Pancreas (tissue), 10 donors: ENCODE results near the gene SKAP1. TPM values are rescaled to one million over a fixed set of nuclear protein-coding genes. Genes with fewer than 3 reads are reported as not detected.

Experiments used
- ATAC-seq, 4 donors: fragments of 200-7000 bp; cut with Tn5 transposase; one replicate each; pipeline versions ENCODE4 v1.8.0 to v1.9.1; 2020; ENCODE audit warnings: mild to moderate bottlenecking in 4 of 4, moderate library complexity in 4 of 4
- DNase-seq, 6 donors: peaks; one replicate each; pipeline ENCODE4 v3.0.0-alpha.2; 2020
- FAIRE-seq: peaks from 2 replicates; lab custom pipeline; 2012; peaks lifted over from hg19 to GRCh38; lab: Jason Lieb, UNC
- H3K27ac ChIP-seq, 4 donors: fragments of 200-600 bp; sonication (generic); 1 replicate in 3 of 4; 2 replicates in 1 of 4; pipeline versions ENCODE4 v1.5.0 to v1.8.0; 2020
- H3K27me3 ChIP-seq, 4 donors: fragments of 200-600 bp; one replicate each; pipeline ENCODE4 v1.8.0; 2021
- H3K36me3 ChIP-seq, 3 donors: fragments of 200-600 bp; sonication (generic) in 1 of 3; one replicate each; pipeline versions ENCODE4 v1.5.0 to v1.8.0; 2020 to 2021
- H3K4me1 ChIP-seq, 3 donors: fragments of 200-600 bp; one replicate each; pipeline ENCODE4 v1.8.0; 2021
- H3K4me3 ChIP-seq, 4 donors: fragments of 200-600 bp; sonication (generic) in 2 of 4; one replicate each; pipeline versions ENCODE4 v1.5.0 to v1.8.0; 2020 to 2021
- H3K9me3 ChIP-seq, 4 donors: fragments of 200-600 bp; one replicate each; pipeline ENCODE4 v1.8.0; 2021
- WGBS, 2 donors: extraction: QIAGEN DNeasy Blood & Tissue Kit; methylation state at CpG; one replicate each; pipeline ENCODE4 v1.1.7; 2013; 5-methylcytosine and 5-hydroxymethylcytosine counted together
- intact Hi-C, 3 donors: fragments of 100-400 bp; cut with DNase I; formaldehyde crosslinking; loops; one replicate each; pipeline versions ENCODE4 v1.11.1 to v1.14.2; 2022
- polyA plus RNA-seq, 2 donors: library from polyadenylated mRNA; stranded (reverse); fragments of 200-250 nt; gene quantifications; one replicate each; pipeline ENCODE4 v1.2.3, GENCODE V29; 2013
- total RNA-seq, 6 donors: library from RNA; stranded (reverse); fragmentation: NEBNext Ultra II Directional in 4 of 6; extraction: Animal tissue kit (Norgen Biotek cat#: 25700) in 4 of 6; gene quantifications; one replicate each; pipeline versions ENCODE4 v1.2.1 to v1.2.4, GENCODE V29; 2021 to 2023
- TF ChIP-seq, protein P1 (sequence below), 4 donors: fragments of 200-600 bp; sonication (generic) in 3 of 4; IDR thresholded peaks; one replicate each; pipeline versions ENCODE4 v1.5.0 to v1.8.0; 2021; ENCODE audit warnings: antibody characterized with exemption in 4 of 4
- donor health status: healthy with polysubstance abuse.
- donor health status: DM: no; HTN: no; CAD: no; lungs with moderate emphysema.
- donor health status: DM: no; HTN: no; CAD: no.
- donor health status: control.
- donor health status: control.
- donor health status: Bipolar disorder and iron deficiency.
- donor health status: DM: yes; HTN: yes; CAD: no.
- donor health status: DM: no; HTN: no; CAD: no.
- donor health status: DM: no; HTN: no; CAD: no.
- donor health status: DM: yes; HTN: yes; CAD: no.

The SKAP1 gene
- total and polyA plus RNA-seq, 8 donors, result 0.92 to 5.2 (median 3.0) TPM

DNA sequence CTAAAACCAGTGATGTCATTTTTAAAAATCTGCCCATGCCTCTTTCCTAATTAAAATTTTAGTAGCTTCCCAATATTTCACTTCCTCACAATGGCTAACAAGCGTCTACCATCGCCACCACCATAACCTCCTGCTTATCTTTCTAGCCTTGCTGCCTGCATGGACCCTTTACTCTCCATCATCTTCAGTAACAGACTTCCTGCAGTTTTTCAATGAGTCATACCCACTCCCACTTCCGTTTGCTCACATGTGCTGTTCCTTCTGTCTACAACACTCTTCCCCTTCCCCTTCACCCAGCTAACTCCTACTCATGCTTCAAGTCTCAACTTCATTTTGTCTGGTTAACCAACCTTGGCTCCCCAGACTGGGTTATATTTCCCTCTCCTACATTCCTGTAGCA lies 12.8 kb upstream of the SKAP1 start:
- Histone ChIP-seq H3K27ac (no peak overlapping the region), H3K4me1 (no peaks in the 10 kb centered on the region), H3K9me3 (no peaks in the 10 kb centered on the region), H3K4me3 (no peak overlapping the region), H3K27me3 (no peaks in the 10 kb centered on the region), H3K36me3 (no peaks in the 10 kb centered on the region)
- TF ChIP-seq, protein P1, sequence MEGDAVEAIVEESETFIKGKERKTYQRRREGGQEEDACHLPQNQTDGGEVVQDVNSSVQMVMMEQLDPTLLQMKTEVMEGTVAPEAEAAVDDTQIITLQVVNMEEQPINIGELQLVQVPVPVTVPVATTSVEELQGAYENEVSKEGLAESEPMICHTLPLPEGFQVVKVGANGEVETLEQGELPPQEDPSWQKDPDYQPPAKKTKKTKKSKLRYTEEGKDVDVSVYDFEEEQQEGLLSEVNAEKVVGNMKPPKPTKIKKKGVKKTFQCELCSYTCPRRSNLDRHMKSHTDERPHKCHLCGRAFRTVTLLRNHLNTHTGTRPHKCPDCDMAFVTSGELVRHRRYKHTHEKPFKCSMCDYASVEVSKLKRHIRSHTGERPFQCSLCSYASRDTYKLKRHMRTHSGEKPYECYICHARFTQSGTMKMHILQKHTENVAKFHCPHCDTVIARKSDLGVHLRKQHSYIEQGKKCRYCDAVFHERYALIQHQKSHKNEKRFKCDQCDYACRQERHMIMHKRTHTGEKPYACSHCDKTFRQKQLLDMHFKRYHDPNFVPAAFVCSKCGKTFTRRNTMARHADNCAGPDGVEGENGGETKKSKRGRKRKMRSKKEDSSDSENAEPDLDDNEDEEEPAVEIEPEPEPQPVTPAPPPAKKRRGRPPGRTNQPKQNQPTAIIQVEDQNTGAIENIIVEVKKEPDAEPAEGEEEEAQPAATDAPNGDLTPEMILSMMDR (IDR thresholded peaks at IDR 0.05), result no peak
- ATAC-seq, result no peak
- 79 to 85% methylated on average over 3 of the region's 3 CpGs for WGBS, 2 donors
- no peak for FAIRE-seq
- intact Hi-C loops, result no loop called here
- no peak for DNase-seq

DNA sequence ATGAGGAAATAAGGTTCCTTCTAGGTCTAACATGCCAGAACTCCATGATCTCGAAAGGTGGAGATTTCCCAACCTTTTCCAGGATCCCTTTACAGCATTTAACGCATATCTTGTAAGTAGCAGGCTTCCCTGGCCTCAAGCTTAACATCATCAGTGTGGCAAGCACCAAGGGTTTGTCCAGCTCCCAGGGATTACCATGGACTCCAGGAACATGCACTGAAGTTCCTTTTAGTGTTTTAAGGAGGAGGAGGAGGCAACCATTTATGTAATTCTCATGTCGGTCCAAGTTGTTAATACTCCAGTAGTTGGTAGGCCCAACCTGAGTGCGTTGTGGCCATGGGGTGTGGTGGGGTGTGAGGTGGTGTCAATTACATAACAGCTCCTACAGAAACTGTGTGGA lies 11.8 kb upstream of the SKAP1 start:
- H3K27ac ChIP-seq, result no peak overlapping the region
- ATAC-seq (no peak), DNase-seq (no peak), FAIRE-seq (no peak)
- H3K27me3 ChIP-seq, result no peaks in the 10 kb centered on the region
- H3K4me3 ChIP-seq, result no peak overlapping the region
- intact Hi-C loops, result no loop called here
- no peaks in the 10 kb centered on the region for H3K36me3 ChIP-seq
- TF ChIP-seq, protein P1 (IDR thresholded peaks at IDR 0.05), result no peak
- H3K4me1 ChIP-seq, result no peaks in the 10 kb centered on the region
- WGBS, 2 donors, result 91% methylated on average over 4 of the region's 4 CpGs
- no peaks in the 10 kb centered on the region for H3K9me3 ChIP-seq

- no peaks in the 10 kb centered on the region for H3K36me3 ChIP-seq
- intact Hi-C loops, result no loop called here
- WGBS, 2 donors, result 84 to 91% methylated on average over 1 of the region's 1 CpG
- no peaks in the 10 kb centered on the region for H3K4me1 ChIP-seq
- no peak overlapping the region for H3K27ac ChIP-seq
- no peaks in the 10 kb centered on the region for H3K9me3 ChIP-seq
- ATAC-seq (peak in 1 of 4 donors; percentile 14), FAIRE-seq (no peak), DNase-seq (no peak)
- H3K27me3 ChIP-seq, result no peaks in the 10 kb centered on the region
- TF ChIP-seq, protein P1 (IDR thresholded peaks at IDR 0.05), result no peak
- no peak overlapping the region for H3K4me3 ChIP-seq
Observed at GRCh38 chr17:48441231-48441711, 11.3 kb upstream of the SKAP1 start.

GRCh38 chr17:48440669-48441068 lies 10.7 kb upstream of the SKAP1 start:
- Histone ChIP-seq H3K4me3 (no peak overlapping the region), H3K27me3 (peaks cover 0 to 1% (median 0%) of the 10 kb centered on the region in 4 donors), H3K4me1 (no peaks in the 10 kb centered on the region), H3K36me3 (no peaks in the 10 kb centered on the region), H3K9me3 (no peaks in the 10 kb centered on the region), H3K27ac (no peak overlapping the region)
- ATAC-seq, result no peak
- intact Hi-C loops, result no loop called here
- FAIRE-seq, result no peak
- WGBS, 2 donors, result 81 to 95% methylated on average over 2 of the region's 2 CpGs
- TF ChIP-seq, protein P1 (IDR thresholded peaks at IDR 0.05), result no peak
- DNase-seq, result no peak

GRCh38 chr17:48439875-48440505 lies 10.0 kb upstream of the SKAP1 start:
- intact Hi-C loops, result no loop called here
- peak in 3 of 6 donors; percentile 12 to 46 (median 21) for DNase-seq
- WGBS, 2 donors, result 49 to 61% methylated on average over 8 of the region's 8 CpGs
- Histone ChIP-seq H3K27ac (no peak overlapping the region), H3K9me3 (no peaks in the 10 kb centered on the region), H3K36me3 (no peaks in the 10 kb centered on the region), H3K27me3 (peaks cover 0 to 3% (median 0%) of the 10 kb centered on the region in 4 donors), H3K4me1 (no peaks in the 10 kb centered on the region), H3K4me3 (no peak overlapping the region)
- peak in 3 of 4 donors; percentile 56 to 66 (median 66) for ATAC-seq
- TF ChIP-seq, protein P1 (IDR thresholded peaks at IDR 0.05), result no peak
- no peak for FAIRE-seq
